ENCODE data around the gene OR2Y1.

DNA sequence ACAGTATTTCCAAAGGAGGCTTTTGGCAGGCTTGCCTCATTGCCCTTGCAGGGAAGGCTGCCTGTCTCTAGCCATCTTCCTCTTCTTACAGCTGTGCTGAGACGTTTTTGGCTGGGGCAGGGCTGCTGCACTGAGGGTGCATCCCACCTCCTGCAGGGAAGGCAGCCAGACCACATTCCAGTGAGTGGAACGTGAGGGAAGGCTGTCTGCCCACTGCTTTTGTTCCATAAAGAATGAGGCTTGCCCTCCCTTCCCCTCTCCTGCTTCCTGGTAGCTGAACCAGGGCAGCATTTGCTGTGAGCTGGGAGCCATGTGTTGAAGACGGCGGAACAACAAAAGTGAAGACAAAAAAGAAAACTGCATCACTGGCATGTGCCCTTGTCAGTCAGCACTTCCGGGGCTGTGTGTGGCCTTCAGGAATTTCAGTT is 46.0 kb upstream of the OR2Y1 start:
- TF ChIP-seq, protein P1, sequence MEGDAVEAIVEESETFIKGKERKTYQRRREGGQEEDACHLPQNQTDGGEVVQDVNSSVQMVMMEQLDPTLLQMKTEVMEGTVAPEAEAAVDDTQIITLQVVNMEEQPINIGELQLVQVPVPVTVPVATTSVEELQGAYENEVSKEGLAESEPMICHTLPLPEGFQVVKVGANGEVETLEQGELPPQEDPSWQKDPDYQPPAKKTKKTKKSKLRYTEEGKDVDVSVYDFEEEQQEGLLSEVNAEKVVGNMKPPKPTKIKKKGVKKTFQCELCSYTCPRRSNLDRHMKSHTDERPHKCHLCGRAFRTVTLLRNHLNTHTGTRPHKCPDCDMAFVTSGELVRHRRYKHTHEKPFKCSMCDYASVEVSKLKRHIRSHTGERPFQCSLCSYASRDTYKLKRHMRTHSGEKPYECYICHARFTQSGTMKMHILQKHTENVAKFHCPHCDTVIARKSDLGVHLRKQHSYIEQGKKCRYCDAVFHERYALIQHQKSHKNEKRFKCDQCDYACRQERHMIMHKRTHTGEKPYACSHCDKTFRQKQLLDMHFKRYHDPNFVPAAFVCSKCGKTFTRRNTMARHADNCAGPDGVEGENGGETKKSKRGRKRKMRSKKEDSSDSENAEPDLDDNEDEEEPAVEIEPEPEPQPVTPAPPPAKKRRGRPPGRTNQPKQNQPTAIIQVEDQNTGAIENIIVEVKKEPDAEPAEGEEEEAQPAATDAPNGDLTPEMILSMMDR (IDR thresholded peaks at IDR 0.05) = no peak
- TF ChIP-seq POLR2A (IDR thresholded peaks at IDR 0.05) = no peak
